Activated T-cell treated with anti-CD3 and anti-CD28 coated beads for 4 hours (primary cell): ENCODE results near the gene PIK3R5.

Source experiments
- DNase-seq: peaks from one replicate; pipeline ENCODE4 v3.0.0-alpha.2; 2020

Gene PIK3R5

GRCh38 chr17:8949061-8949661 is 16.3 kb downstream of the PIK3R5 start:
- DNase-seq, result no peak

DNA sequence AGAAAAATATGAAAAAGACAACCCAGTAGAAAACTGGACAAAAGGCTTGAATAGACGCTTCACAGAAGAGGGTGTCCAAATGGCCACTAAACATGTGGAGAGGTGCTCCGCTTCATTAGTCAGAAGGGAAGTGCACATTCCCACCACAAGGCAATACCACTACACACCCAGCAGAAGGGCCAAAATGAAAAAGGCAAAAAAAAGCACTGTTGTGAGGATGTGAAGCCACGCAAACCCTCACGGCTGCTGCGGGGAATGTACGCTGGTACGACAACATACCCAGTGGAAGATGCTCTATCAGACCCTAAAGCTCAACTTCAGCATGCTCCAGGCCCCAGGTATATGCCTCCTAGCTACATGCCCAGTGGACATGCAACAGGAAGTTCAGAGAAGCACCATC is 17.0 kb downstream of the PIK3R5 start:
- no peak for DNase-seq

- DNase-seq, result no peak
Observed at GRCh38 chr17:8947201-8947600, 18.3 kb downstream of the PIK3R5 start.

DNA sequence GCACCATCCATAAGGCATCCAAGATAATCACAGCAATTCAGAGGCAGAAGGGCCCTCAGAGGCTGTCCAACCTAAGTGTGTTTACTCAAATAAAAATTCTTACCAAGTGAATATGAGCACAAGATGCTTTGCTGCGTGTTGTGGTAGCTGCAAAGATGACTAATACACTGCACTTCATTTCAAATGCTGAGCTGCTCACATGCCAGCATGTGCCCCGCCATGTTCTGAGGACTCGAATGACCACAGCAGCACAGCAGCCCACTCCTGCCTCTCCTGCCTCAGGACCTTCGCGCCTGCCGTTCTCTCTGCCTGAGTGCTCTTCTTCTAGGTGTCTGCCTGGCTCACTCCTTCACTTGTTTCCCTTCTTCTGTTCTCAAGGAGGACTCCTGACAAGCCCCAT is 19.0 kb downstream of the PIK3R5 start:
- no peak for DNase-seq

GRCh38 chr17:8946071-8946470 is 19.4 kb downstream of the PIK3R5 start:
- DNase-seq, result no peak

- DNase-seq, result no peak
Observed at GRCh38 chr17:8944748-8945147, 20.8 kb downstream of the PIK3R5 start.

GRCh38 chr17:8944083-8944482 is 21.4 kb downstream of the PIK3R5 start:
- DNase-seq, result no peak

GRCh38 chr17:8941980-8942622 is 23.4 kb downstream of the PIK3R5 start:
- no peak for DNase-seq

- DNase-seq, result peak; percentile 44
Observed at GRCh38 chr17:8941520-8941919, 24.0 kb downstream of the PIK3R5 start.

- DNase-seq, result no peak
Observed at GRCh38 chr17:8940866-8941471, 24.5 kb downstream of the PIK3R5 start.

GRCh38 chr17:8939496-8940334 is 25.8 kb downstream of the PIK3R5 start:
- no peak for DNase-seq

- DNase-seq, result no peak
Observed at GRCh38 chr17:8938933-8939332, 26.6 kb downstream of the PIK3R5 start.

GRCh38 chr17:8935191-8935590 is 30.3 kb downstream of the PIK3R5 start:
- DNase-seq, result peak; percentile 47

GRCh38 chr17:8934346-8934745 is 31.2 kb downstream of the PIK3R5 start:
- no peak for DNase-seq

DNA sequence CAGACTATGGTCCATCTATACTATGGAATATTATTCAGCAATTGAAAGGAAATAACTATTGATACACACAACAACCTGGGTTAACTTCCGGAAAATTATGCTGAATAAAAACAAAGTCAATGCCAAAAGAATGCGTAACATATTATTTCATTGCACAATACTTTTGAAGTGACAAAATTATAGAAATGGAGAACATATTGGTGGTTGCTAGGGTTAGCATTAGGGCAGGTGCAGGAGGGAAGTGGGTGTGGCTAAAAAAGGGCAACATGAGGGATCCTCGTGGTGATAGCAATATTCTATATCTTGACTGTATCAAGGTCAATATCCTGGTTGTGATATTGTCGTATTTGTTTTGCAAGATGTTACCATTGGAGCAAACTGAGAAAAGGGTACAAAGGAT is 34.9 kb downstream of the PIK3R5 start:
- no peak for DNase-seq

DNA sequence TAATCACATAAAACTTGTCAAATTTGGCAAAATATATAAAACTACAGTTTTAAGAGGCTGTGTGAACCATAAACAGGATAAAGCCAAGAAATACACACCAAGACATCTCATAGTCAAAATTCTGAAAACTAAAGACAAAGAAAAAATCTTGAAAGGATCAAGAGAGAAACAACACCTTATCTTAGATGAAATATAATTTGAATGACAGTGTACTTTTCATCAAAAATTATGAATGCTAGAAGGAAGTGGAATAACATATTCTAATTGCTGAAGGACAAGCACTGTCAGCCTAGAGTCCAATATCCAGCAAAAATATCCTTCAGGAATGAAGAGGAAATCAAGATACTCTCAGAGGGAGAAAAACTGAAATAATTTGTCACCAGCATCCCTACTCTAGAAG is 37.2 kb downstream of the PIK3R5 start:
- DNase-seq, result no peak

- DNase-seq, result no peak
Observed at GRCh38 chr17:8927395-8927794, 38.1 kb downstream of the PIK3R5 start.

- no peak for DNase-seq
Observed at GRCh38 chr17:8925808-8926207, 39.7 kb downstream of the PIK3R5 start.

GRCh38 chr17:8925141-8925540 is 40.4 kb downstream of the PIK3R5 start:
- DNase-seq, result no peak

- no peak for DNase-seq
Observed at GRCh38 chr17:8924595-8924994, 40.9 kb downstream of the PIK3R5 start.

GRCh38 chr17:8923762-8924161 is 41.7 kb downstream of the PIK3R5 start:
- DNase-seq, result no peak

DNA sequence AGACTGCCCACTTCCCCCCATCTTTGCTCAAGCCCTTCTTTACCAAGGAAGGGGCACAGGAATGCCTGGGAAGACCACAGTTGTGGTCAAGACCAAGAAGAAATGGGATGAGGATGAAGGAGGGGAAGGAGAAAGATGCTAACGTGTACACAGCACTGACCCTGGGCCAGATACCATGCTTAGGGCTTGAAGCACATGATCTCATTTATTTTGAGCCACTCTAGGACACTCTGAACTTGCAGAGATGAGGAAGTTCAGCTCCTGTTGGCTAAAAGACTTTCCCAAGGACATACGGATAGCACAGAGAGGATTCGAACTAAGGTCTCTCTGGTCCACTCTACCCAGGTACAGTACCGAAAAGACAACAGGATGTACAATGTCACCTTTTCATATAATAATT is 42.6 kb downstream of the PIK3R5 start:
- no peak for DNase-seq

- DNase-seq, result no peak
Observed at GRCh38 chr17:8922451-8922850, 43.1 kb downstream of the PIK3R5 start.

DNA sequence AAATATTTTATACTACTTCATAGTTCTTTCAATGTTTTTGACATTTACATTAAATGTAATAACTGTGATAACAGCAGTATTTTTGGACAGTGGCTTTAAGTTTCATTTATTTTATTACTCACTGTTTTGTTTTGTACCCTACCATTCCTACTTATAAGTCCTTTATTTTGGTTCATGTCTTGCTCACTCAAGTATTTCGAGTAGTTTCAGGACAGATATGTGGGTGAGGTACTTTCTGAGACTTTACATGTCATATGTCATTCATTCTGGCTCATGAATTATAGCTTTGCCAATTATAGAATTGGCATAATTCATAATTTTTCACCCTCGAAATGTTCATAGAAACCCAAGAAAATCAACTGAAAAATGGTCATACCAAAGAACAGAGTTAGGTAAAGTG is 44.4 kb downstream of the PIK3R5 start:
- DNase-seq, result no peak
